Transverse colon (tissue), 3 donors: ENCODE results near the gene CD33.

Experiments used
- CTCF ChIP-seq, 5 experiments: fragments of 200-600 bp in 3 of 5; fragments of 450-650 bp in 2 of 5; sonication (generic) in 3 of 5; IDR thresholded peaks; 1 replicate in 2 of 5; 2 replicates in 3 of 5; pipeline ENCODE4 v1.5.1; 2016 to 2017; ENCODE audit warnings: antibody characterized with exemption in 5 of 5, inconsistent platforms in 3 of 5, mild to moderate bottlenecking in 2 of 5, moderate library complexity in 1 of 5
- EP300 ChIP-seq: sonication (generic); formaldehyde crosslinking; IDR thresholded peaks from one replicate; pipeline ENCODE4 v1.6.1; 2017; ENCODE audit warnings: antibody characterized with exemption, low read depth
- POLR2A ChIP-seq: fragments of 450-650 bp; IDR thresholded peaks from one replicate; pipeline ENCODE4 v1.6.1; 2016; ENCODE audit warnings: antibody characterized with exemption, mild to moderate bottlenecking, moderate library complexity

GRCh38 chr19:51185868-51186215 is 39.0 kb upstream of the CD33 start:
- TF ChIP-seq POLR2A (no peak), CTCF (IDR thresholded peaks at IDR 0.05) (no peak), EP300 (no peak)
